Large intestine (tissue), 3 donors: ENCODE data around the gene RSKR. TPM values are rescaled to one million over a fixed set of nuclear protein-coding genes. Genes with fewer than 3 reads are reported as not detected.

Experiments
- DNase-seq, 2 donors: peaks; one replicate each; pipeline versions ENCODE4 v3.0.0 to v3.0.0-alpha.2; 2013
- H3K27ac ChIP-seq: one replicate; pipeline ENCODE4 v1.5.1; 2013; ENCODE audit warnings: low read length
- H3K27me3 ChIP-seq: 2 replicates; pipeline ENCODE4 v1.6.1; 2013; ENCODE audit warnings: low read length; ENCODE audit not compliant: control insufficient read depth, insufficient read depth
- H3K36me3 ChIP-seq: 2 replicates; pipeline ENCODE4 v1.6.1; 2013; ENCODE audit warnings: low read length; ENCODE audit not compliant: control insufficient read depth, insufficient read depth
- H3K4me1 ChIP-seq: one replicate; pipeline ENCODE4 v1.6.1; 2013; ENCODE audit warnings: low read length; ENCODE audit not compliant: control insufficient read depth, insufficient read depth
- H3K4me3 ChIP-seq: one replicate; pipeline ENCODE4 v1.5.1; 2013; ENCODE audit warnings: low read length
- H3K9me3 ChIP-seq: one replicate; pipeline ENCODE4 v1.6.1; 2013; ENCODE audit warnings: mild to moderate bottlenecking, low read depth, low read length, moderate library complexity; ENCODE audit not compliant: control insufficient read depth
- WGBS: methylation state at CpG from one replicate; pipeline ENCODE4 v1.1.5; 2013; ENCODE audit warnings: low lambda C conversion rate; ENCODE audit not compliant: insufficient coverage; 5-methylcytosine and 5-hydroxymethylcytosine counted together
- polyA plus RNA-seq: library from polyadenylated mRNA; unstranded; fragments of 120-200 nt; gene quantifications from one replicate; pipeline ENCODE4 v1.2.1, GENCODE V29; 2013

The RSKR gene
- polyA plus RNA-seq, 1 donor, result 15.2 TPM

- Histone ChIP-seq H3K4me3 (peak overlapping the region; percentile 83), H3K36me3 (no peaks in the 10 kb centered on the region), H3K4me1 (peaks cover 23% of the 10 kb centered on the region), H3K27me3 (no peaks in the 10 kb centered on the region), H3K9me3 (no peaks in the 10 kb centered on the region), H3K27ac (peak overlapping the region; percentile 38)
- peak in 1 of 2 donors; percentile 43 for DNase-seq
- WGBS, result no CpG with 5 or more reads among the region's 5 CpGs
Measured at GRCh38 chr17:28572259-28573039, 41.5 kb downstream of the RSKR start.

DNA sequence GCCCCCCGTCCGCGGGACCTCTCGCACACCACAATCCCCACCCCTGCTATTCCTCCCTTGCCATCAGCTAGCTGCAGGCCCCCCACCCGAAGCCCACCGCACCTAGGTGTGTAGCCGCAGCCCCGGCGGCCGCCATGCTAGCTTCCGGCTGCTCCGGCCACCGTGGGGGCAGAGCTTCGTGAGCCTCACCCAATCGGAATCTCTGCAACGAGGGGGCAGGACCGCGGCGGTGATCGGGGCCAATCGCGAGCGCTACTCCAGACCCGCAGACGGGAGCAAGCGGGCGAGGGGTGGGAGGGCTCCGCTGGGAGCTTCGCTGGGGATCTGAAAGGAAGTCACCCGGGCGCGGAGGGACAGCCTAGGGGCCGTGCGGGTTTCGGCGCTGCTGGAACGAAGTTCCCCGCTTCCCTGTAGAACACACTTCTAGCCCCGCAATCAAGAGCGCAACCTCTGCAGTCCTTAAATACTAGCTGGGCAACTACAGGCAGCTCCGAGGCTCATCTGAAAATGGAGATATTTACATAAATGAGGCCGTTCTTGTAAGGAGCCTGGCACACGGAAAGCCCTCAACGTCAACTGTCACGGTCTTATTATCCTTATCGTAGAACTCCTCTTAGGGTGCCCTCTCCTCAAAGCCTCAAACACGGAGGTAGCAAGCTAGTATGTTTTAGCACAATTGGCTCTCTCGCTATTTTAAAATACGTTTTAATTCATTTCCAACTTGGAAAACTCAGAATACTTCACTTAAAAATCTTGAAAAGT lies 42.4 kb downstream of the RSKR start, which contains the start of gene PIGS:
Gene PIGS, minus strand, starts transcription at position 164 of the 762 bp plus-strand sequence. Its CDS starts 28 bp downstream, at position 136.
- H3K4me1 ChIP-seq, result peaks cover 23% of the 10 kb centered on the region

GRCh38 chr17:28570716-28571360 lies 43.1 kb downstream of the RSKR start:
- peaks cover 21% of the 10 kb centered on the region for H3K4me1 ChIP-seq
- DNase-seq, result peak in 1 of 2 donors; percentile 47
- no peaks in the 10 kb centered on the region for H3K9me3 ChIP-seq
- peak overlapping the region; percentile 44 for H3K27ac ChIP-seq
- WGBS, result no CpG with 5 or more reads among the region's 39 CpGs
- H3K4me3 ChIP-seq, result peak overlapping the region; percentile 83
- H3K27me3 ChIP-seq, result no peaks in the 10 kb centered on the region
- peaks cover 3% of the 10 kb centered on the region for H3K36me3 ChIP-seq

More for the DNA sequence above, 42.4 kb downstream of the RSKR start, which contains the start of gene PIGS:
- DNase-seq, result peak; percentile 92 to 93
- peak within 1 kb of the TSS; percentile 83 for H3K4me3 ChIP-seq
- H3K27me3 ChIP-seq, result no peaks in the 10 kb centered on the region
- H3K9me3 ChIP-seq, result no peaks in the 10 kb centered on the region
- WGBS, result 0% methylated on average over 3 of the region's 49 CpGs
- peak within 1 kb of the TSS; percentile 44 for H3K27ac ChIP-seq
- peaks cover 3% of the 10 kb centered on the region for H3K36me3 ChIP-seq

GRCh38 chr17:28569446-28569845 lies 44.5 kb downstream of the RSKR start:
- Histone ChIP-seq H3K4me3 (no peak overlapping the region), H3K36me3 (peaks cover 3% of the 10 kb centered on the region), H3K27ac (no peak overlapping the region), H3K4me1 (peaks cover 21% of the 10 kb centered on the region), H3K27me3 (no peaks in the 10 kb centered on the region), H3K9me3 (no peaks in the 10 kb centered on the region)
- no CpG with 5 or more reads among the region's 1 CpG for WGBS
- no peak for DNase-seq

- peaks cover 12% of the 10 kb centered on the region for H3K36me3 ChIP-seq
- no peak overlapping the region for H3K27ac ChIP-seq
- no peaks in the 10 kb centered on the region for H3K9me3 ChIP-seq
- no peak for DNase-seq
- 86% methylated on average over 3 of the region's 3 CpGs for WGBS
- peaks cover 13% of the 10 kb centered on the region for H3K4me1 ChIP-seq
- no peaks in the 10 kb centered on the region for H3K27me3 ChIP-seq
- H3K4me3 ChIP-seq, result no peak overlapping the region
Measured at GRCh38 chr17:28567604-28568003, 46.4 kb downstream of the RSKR start.

- no peak overlapping the region for H3K27ac ChIP-seq
- no CpG with 5 or more reads among the region's 3 CpGs for WGBS
- no peaks in the 10 kb centered on the region for H3K9me3 ChIP-seq
- H3K4me3 ChIP-seq, result no peak overlapping the region
- no peaks in the 10 kb centered on the region for H3K27me3 ChIP-seq
- peaks cover 41% of the 10 kb centered on the region for H3K36me3 ChIP-seq
- no peak for DNase-seq
- no peaks in the 10 kb centered on the region for H3K4me1 ChIP-seq
Measured at GRCh38 chr17:28563475-28563874, 50.5 kb downstream of the RSKR start.

Other genes starting within 250 kb of the RSKR start
- not detected for gene SEBOX, start 249.0 kb downstream of the RSKR start, polyA plus RNA-seq
- 12.2 TPM for gene VTN, start 243.9 kb downstream of the RSKR start, polyA plus RNA-seq
- 17.0 TPM for gene SARM1, start 242.5 kb downstream of the RSKR start, polyA plus RNA-seq
- gene SLC46A1, start 208.0 kb downstream of the RSKR start, polyA plus RNA-seq, result 13.7 TPM
- 10.7 TPM for gene SLC13A2, start 140.5 kb downstream of the RSKR start, polyA plus RNA-seq
- 0.04 TPM for gene FOXN1, start 107.8 kb downstream of the RSKR start, polyA plus RNA-seq
- 48.9 TPM for gene UNC119, start 61.6 kb downstream of the RSKR start, polyA plus RNA-seq
- gene PIGS, start 42.7 kb downstream of the RSKR start, polyA plus RNA-seq, result 88.7 TPM
- gene ALDOC, start 37.3 kb downstream of the RSKR start, polyA plus RNA-seq, result 15.0 TPM
- 35.1 TPM for gene SPAG5, start 15.2 kb downstream of the RSKR start, polyA plus RNA-seq
- gene BLTP2, start 31.0 kb upstream of the RSKR start, polyA plus RNA-seq, result 61.9 TPM
- 54.6 TPM for gene SDF2, start 47.7 kb upstream of the RSKR start, polyA plus RNA-seq
- gene SUPT6H, start 48.0 kb upstream of the RSKR start, polyA plus RNA-seq, result 65.9 TPM
- 5.7 TPM for gene PROCA1, start 97.7 kb upstream of the RSKR start, polyA plus RNA-seq
- 82.8 TPM for gene RAB34, start 103.7 kb upstream of the RSKR start, polyA plus RNA-seq
- 1,720 TPM for gene RPL23A, start 105.8 kb upstream of the RSKR start, polyA plus RNA-seq
- 9.4 TPM for gene TLCD1, start 112.0 kb upstream of the RSKR start, polyA plus RNA-seq
- gene NEK8, start 114.6 kb upstream of the RSKR start, polyA plus RNA-seq, result 4.8 TPM
- 91.8 TPM for gene TRAF4, start 129.8 kb upstream of the RSKR start, polyA plus RNA-seq
- 24.0 TPM for gene FAM222B, start 228.6 kb upstream of the RSKR start, polyA plus RNA-seq
- 54.2 TPM for gene ERAL1, start 240.8 kb upstream of the RSKR start, polyA plus RNA-seq